WTC11 (cell line): ENCODE data around the gene HOXA1.

Experiments
- CBFB ChIP-seq: sonication (generic); formaldehyde crosslinking; IDR thresholded peaks from 2 replicates; pipeline ENCODE4 v1.8.1; 2022; ENCODE audit warnings: mild to moderate bottlenecking, low read depth, missing genetic modification reagents
- CTCF ChIP-seq: fragments of 200-600 bp; IDR thresholded peaks from 2 replicates; pipeline ENCODE4 v1.8.0; 2022; ENCODE audit warnings: antibody characterized with exemption
- ESRRA ChIP-seq: sonication (generic); formaldehyde crosslinking; IDR thresholded peaks from 2 replicates; pipeline ENCODE4 v1.8.1; 2022; ENCODE audit warnings: mild to moderate bottlenecking, missing genetic modification reagents, borderline replicate concordance
- PREB ChIP-seq: sonication (generic); formaldehyde crosslinking; IDR thresholded peaks from 2 replicates; pipeline ENCODE4 v1.8.1; 2022; ENCODE audit warnings: mild to moderate bottlenecking, missing genetic modification reagents, moderate library complexity, borderline replicate concordance
- PRRX2 ChIP-seq: fragments of 250-450 bp; sonication (Bioruptor Pico); IDR thresholded peaks from 2 replicates; pipeline ENCODE4 v1.8.0; 2021; ENCODE audit warnings: mild to moderate bottlenecking
- SMAD4 ChIP-seq: sonication (generic); formaldehyde crosslinking; IDR thresholded peaks from 2 replicates; pipeline ENCODE4 v1.8.0; 2022; ENCODE audit warnings: mild to moderate bottlenecking, missing genetic modification reagents
- TEAD1 ChIP-seq: sonication (generic); formaldehyde crosslinking; IDR thresholded peaks from 2 replicates; pipeline ENCODE4 v1.8.0; 2022; ENCODE audit warnings: mild to moderate bottlenecking, missing genetic modification reagents

GRCh38 chr7:27078616-27079233 lies 17.1 kb downstream of the HOXA1 start:
- TF ChIP-seq CTCF (no peak), TEAD1 (CRISPR knock-in tag) (no peak), ESRRA (no peak), PREB (CRISPR knock-in tag) (no peak), PRRX2 (CRISPR knock-in tag) (no peak), CBFB (CRISPR knock-in tag) (no peak), SMAD4 (CRISPR knock-in tag) (no peak)
